ENCODE results near the gene STYK1. TPM values are rescaled to one million over a fixed set of nuclear protein-coding genes. Genes with fewer than 3 reads are reported as not detected.

Gene STYK1
- total and polyA plus RNA-seq, 2 donors (not counting 1 experiment from before 2014, with no cell fraction given), result 0.41 TPM; not detected in 1

DNA sequence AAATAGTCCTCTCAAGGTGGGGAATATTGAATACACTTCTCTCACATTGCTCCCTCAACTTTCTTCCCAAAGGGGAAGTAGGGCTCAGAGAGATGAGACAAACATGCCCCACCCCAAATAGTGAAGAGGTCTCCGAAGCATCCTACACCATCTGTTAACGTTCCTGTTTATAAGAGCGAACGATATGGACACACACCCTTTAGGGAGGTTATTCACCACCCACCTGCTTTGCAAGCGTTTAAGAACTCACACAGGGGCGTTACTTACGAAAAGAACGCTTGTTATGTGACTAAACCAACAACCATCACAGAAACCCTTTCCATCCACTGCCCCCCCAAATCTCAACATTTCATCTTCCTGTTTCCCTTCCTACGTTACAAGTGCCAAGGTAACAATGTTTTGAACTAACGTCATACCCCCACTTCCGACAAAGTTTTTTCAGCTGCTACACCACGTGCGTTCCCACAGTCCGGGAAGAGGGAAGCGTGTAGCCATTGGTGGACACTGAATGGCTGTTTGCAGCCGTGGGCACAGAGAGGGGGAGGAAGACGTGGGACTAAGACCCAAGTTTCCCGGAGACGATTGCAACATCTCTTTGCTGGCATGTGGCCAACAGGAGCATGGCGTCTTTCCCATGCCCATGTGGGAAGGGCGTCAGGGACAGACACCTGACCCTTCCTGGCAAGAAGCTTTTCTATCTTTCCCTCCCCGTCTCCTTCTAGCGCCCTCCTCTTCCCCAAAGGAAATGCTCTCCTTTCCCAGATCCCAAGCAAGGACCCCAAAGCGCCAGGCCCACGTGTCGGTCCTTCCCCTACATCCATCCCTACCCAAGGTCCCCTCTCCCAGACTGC, 48.0 kb upstream of the STYK1 start:
- Histone ChIP-seq H4K20me1 (ENCODE audit: control insufficient read depth, extremely low read depth, insufficient read depth, low read length) (peaks cover 2% of the 10 kb centered on the region), H3K4me3 (replicated peaks in 1 of 4; ENCODE audit: control extremely low read depth in 1 of 4, insufficient read depth in 1 of 4, low read depth in 3 of 4, low read length in 4 of 4) (peak overlapping the region; percentile 79 to 99 (median 92)), H3K9me3 (ENCODE audit: control insufficient read depth, insufficient read depth, low read depth, low read length) (no peaks in the 10 kb centered on the region), H3K4me1 (ENCODE audit: control insufficient read depth, extremely low read depth, insufficient read depth, low read length) (peaks cover 10% of the 10 kb centered on the region), H3K27me3 (ENCODE audit: control insufficient read depth, insufficient read depth, low read length) (no peaks in the 10 kb centered on the region), H3K4me2 (ENCODE audit: extremely low read depth, insufficient read depth, low read length) (peak overlapping the region; percentile 99), H2AFZ (ENCODE audit: low read length) (no peak overlapping the region), H3K27ac (ENCODE audit: insufficient read depth, low read length) (peak overlapping the region; percentile 100), H3K79me2 (ENCODE audit: control insufficient read depth, insufficient read depth, low read length) (peaks cover 51% of the 10 kb centered on the region), H3K36me3 (ENCODE audit: control insufficient read depth, insufficient read depth, low read length) (no peaks in the 10 kb centered on the region), H3K9ac (ENCODE audit: insufficient read depth, low read length) (peak overlapping the region; percentile 99)
- DNase-seq (ENCODE audit: low read depth in 2 of 2), result peak; percentile 96 to 99
- TF ChIP-seq, protein P1, sequence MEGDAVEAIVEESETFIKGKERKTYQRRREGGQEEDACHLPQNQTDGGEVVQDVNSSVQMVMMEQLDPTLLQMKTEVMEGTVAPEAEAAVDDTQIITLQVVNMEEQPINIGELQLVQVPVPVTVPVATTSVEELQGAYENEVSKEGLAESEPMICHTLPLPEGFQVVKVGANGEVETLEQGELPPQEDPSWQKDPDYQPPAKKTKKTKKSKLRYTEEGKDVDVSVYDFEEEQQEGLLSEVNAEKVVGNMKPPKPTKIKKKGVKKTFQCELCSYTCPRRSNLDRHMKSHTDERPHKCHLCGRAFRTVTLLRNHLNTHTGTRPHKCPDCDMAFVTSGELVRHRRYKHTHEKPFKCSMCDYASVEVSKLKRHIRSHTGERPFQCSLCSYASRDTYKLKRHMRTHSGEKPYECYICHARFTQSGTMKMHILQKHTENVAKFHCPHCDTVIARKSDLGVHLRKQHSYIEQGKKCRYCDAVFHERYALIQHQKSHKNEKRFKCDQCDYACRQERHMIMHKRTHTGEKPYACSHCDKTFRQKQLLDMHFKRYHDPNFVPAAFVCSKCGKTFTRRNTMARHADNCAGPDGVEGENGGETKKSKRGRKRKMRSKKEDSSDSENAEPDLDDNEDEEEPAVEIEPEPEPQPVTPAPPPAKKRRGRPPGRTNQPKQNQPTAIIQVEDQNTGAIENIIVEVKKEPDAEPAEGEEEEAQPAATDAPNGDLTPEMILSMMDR (conservative IDR thresholded peaks at IDR 0.05 in 1 of 2, IDR thresholded peaks at IDR 0.05 in 1 of 2; ENCODE audit: low read depth in 1 of 2, low read length in 2 of 2), result peak in 1 of 2 donors; percentile 3
- TF ChIP-seq EZH2 (IDR thresholded peaks at IDR 0.05; ENCODE audit: low read length, missing control alignments), result no peak

DNA sequence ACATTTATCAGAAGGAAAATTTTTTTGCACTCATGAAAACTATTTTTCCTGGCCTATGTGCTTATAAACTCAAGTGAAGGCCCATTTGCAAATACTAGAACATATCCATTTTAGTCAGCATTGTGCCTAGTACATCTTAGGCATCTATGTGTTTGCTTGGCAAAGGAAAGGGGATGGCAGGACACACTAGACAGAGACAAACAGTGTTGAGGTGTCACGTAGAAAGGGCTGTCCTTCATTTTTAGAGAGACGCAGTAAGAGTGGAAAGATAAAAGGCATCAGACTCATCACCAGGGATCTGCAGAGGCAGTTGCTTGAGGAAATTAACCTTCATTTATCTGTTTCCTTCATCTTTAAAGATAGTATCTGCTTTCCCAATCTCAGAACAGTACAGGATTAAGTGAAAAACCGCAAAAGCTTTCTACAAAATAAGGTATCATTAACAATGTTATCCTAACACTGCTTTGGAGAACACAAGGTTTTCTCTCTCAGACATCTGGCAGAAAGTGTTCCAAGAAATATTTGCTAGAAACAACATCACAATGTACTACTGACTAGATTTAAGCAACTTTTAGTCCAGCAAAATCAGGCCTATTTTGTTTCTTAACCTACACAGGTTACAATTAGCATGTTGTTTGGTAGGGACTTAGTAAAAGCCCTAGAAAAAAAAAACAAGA, 47.3 kb upstream of the STYK1 start:
- Histone ChIP-seq H3K27me3 (ENCODE audit: control insufficient read depth, insufficient read depth, low read length) (no peaks in the 10 kb centered on the region), H3K9me3 (ENCODE audit: control insufficient read depth, insufficient read depth, low read depth, low read length) (no peaks in the 10 kb centered on the region), H3K4me1 (ENCODE audit: control insufficient read depth, extremely low read depth, insufficient read depth, low read length) (peaks cover 10% of the 10 kb centered on the region), H3K27ac (ENCODE audit: insufficient read depth, low read length) (peak overlapping the region; percentile 100), H4K20me1 (ENCODE audit: control insufficient read depth, extremely low read depth, insufficient read depth, low read length) (peaks cover 2% of the 10 kb centered on the region), H3K79me2 (ENCODE audit: control insufficient read depth, insufficient read depth, low read length) (peaks cover 55% of the 10 kb centered on the region), H3K36me3 (ENCODE audit: control insufficient read depth, insufficient read depth, low read length) (no peaks in the 10 kb centered on the region), H3K9ac (ENCODE audit: insufficient read depth, low read length) (peak overlapping the region; percentile 99), H3K4me3 (replicated peaks in 1 of 4; ENCODE audit: control extremely low read depth in 1 of 4, insufficient read depth in 1 of 4, low read depth in 3 of 4, low read length in 4 of 4) (peak overlapping the region; percentile 79 to 99 (median 92)), H2AFZ (ENCODE audit: low read length) (no peak overlapping the region), H3K4me2 (ENCODE audit: extremely low read depth, insufficient read depth, low read length) (peak overlapping the region; percentile 99)
- DNase-seq (ENCODE audit: low read depth in 2 of 2), result no peak
- TF ChIP-seq, protein P1 (conservative IDR thresholded peaks at IDR 0.05 in 1 of 2, IDR thresholded peaks at IDR 0.05 in 1 of 2; ENCODE audit: low read depth in 1 of 2, low read length in 2 of 2), result no peak
- no peak for TF ChIP-seq EZH2 (IDR thresholded peaks at IDR 0.05; ENCODE audit: low read length, missing control alignments)

GRCh38 chr12:10719482-10719881, 45.6 kb upstream of the STYK1 start:
- H3K79me2 ChIP-seq (ENCODE audit: control insufficient read depth, insufficient read depth, low read length), result peaks cover 63% of the 10 kb centered on the region
- no peak overlapping the region for H2AFZ ChIP-seq (ENCODE audit: low read length)
- H3K27me3 ChIP-seq (ENCODE audit: control insufficient read depth, insufficient read depth, low read length), result no peaks in the 10 kb centered on the region
- peaks cover 2% of the 10 kb centered on the region for H3K36me3 ChIP-seq (ENCODE audit: control insufficient read depth, insufficient read depth, low read length)
- no peak overlapping the region for H3K9ac ChIP-seq (ENCODE audit: insufficient read depth, low read length)
- TF ChIP-seq, protein P1 (conservative IDR thresholded peaks at IDR 0.05 in 1 of 2, IDR thresholded peaks at IDR 0.05 in 1 of 2; ENCODE audit: low read depth in 1 of 2, low read length in 2 of 2), result no peak
- no peak for TF ChIP-seq EZH2 (IDR thresholded peaks at IDR 0.05; ENCODE audit: low read length, missing control alignments)
- H3K4me2 ChIP-seq (ENCODE audit: extremely low read depth, insufficient read depth, low read length), result peak overlapping the region; percentile 40
- peak in 1 of 2 donors; percentile 9 for DNase-seq (ENCODE audit: low read depth in 2 of 2)
- peak overlapping the region; percentile 77 for H3K27ac ChIP-seq (ENCODE audit: insufficient read depth, low read length)
- peaks cover 10% of the 10 kb centered on the region for H3K4me1 ChIP-seq (ENCODE audit: control insufficient read depth, extremely low read depth, insufficient read depth, low read length)
- no peaks in the 10 kb centered on the region for H3K9me3 ChIP-seq (ENCODE audit: control insufficient read depth, insufficient read depth, low read depth, low read length)
- peaks cover 2% of the 10 kb centered on the region for H4K20me1 ChIP-seq (ENCODE audit: control insufficient read depth, extremely low read depth, insufficient read depth, low read length)
- peak overlapping the region in 2 of 4 experiments; percentile 96 to 99 for H3K4me3 ChIP-seq (replicated peaks in 1 of 4; ENCODE audit: control extremely low read depth in 1 of 4, insufficient read depth in 1 of 4, low read depth in 3 of 4, low read length in 4 of 4)

All from fibroblast of lung (primary cell).